Measurements from ENCODE around the gene IRF4.

GRCh38 chr6:373031-373430, 18.5 kb upstream of the IRF4 start:
- TF ChIP-seq EZH2 (IDR thresholded peaks at IDR 0.05; ENCODE audit: borderline replicate concordance, insufficient read depth, low read depth, low read length, poor library complexity, severe bottlenecking) (no peak), CTCF (IDR thresholded peaks at IDR 0.05) (no peak)

All from B cell (primary cell).